Breast epithelium (tissue), 3 donors: ENCODE measurements around the gene SHMT2.

Source experiments
- CTCF ChIP-seq, 3 donors: fragments of 450-650 bp; IDR thresholded peaks; one replicate each; pipeline ENCODE4 v1.5.1; 2016 to 2017; ENCODE audit warnings: antibody characterized with exemption in 3 of 3, mild to moderate bottlenecking in 3 of 3, moderate library complexity in 3 of 3
- POLR2A ChIP-seq: fragments of 450-650 bp; IDR thresholded peaks from one replicate; pipeline ENCODE4 v1.6.1; 2016; ENCODE audit warnings: antibody characterized with exemption, mild to moderate bottlenecking, moderate library complexity

DNA sequence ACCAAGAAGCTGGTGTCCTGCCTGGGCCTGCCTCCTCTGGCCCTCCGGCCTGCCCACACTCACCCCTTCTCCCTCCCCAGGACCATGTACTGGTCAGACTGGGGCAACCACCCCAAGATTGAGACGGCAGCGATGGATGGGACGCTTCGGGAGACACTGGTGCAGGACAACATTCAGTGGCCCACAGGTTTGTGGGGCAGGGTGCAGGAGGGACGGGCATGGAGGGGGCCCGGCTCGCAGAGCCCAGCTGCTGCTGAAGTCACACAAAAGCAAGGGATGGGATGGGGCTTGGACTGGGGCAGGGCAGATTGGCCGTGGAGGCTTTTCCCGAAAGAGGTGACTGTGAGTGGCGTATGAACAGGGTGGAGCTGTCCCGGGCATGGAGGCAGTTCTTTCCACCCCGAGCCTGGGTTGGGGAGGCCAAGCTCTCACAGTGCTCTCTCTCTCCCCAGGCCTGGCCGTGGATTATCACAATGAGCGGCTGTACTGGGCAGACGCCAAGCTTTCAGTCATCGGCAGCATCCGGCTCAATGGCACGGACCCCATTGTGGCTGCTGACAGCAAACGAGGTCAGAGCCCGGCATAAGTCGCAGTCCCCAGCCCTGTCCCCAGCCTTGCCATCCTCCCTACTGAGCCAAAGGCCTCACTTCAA is 20.8 kb upstream of the SHMT2 start:
- TF ChIP-seq CTCF (IDR thresholded peaks at IDR 0.05) (no peak), POLR2A (no peak)
